HG03108 (cell line): ENCODE results near the gene SCYL1.
A peak's percentile ranks its signal among the peaks of the same experiment; 100 is the strongest.
"Not testable (repeated sequence)": the region's sequence is repeated elsewhere in the genome, so short reads cannot be mapped to it uniquely, and the experiment has no call there.

Source experiments
- ATAC-seq: cut with Tn5 transposase; IDR thresholded peaks from one replicate; pipeline ENCODE4 v1.9.1; 2021; ENCODE audit warnings: moderate library complexity; ENCODE audit not compliant: unreplicated experiment

Gene SCYL1

DNA sequence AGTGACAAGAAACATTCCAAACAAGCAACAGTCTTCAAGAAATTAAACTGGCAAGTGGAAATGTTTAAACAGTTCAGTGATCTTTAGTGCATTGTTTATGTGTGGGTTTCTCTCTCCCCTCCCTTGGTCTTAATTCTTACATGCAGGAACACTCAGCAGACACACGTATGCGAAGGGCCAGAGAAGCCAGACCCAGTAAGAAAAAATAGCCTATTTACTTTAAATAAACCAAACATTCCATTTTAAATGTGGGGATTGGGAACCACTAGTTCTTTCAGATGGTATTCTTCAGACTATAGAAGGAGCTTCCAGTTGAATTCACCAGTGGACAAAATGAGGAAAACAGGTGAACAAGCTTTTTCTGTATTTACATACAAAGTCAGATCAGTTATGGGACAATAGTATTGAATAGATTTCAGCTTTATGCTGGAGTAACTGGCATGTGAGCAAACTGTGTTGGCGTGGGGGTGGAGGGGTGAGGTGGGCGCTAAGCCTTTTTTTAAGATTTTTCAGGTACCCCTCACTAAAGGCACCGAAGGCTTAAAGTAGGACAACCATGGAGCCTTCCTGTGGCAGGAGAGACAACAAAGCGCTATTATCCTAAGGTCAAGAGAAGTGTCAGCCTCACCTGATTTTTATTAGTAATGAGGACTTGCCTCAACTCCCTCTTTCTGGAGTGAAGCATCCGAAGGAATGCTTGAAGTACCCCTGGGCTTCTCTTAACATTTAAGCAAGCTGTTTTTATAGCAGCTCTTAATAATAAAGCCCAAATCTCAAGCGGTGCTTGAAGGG is 20.0 kb upstream of the SCYL1 start:
- ATAC-seq = no peak

DNA sequence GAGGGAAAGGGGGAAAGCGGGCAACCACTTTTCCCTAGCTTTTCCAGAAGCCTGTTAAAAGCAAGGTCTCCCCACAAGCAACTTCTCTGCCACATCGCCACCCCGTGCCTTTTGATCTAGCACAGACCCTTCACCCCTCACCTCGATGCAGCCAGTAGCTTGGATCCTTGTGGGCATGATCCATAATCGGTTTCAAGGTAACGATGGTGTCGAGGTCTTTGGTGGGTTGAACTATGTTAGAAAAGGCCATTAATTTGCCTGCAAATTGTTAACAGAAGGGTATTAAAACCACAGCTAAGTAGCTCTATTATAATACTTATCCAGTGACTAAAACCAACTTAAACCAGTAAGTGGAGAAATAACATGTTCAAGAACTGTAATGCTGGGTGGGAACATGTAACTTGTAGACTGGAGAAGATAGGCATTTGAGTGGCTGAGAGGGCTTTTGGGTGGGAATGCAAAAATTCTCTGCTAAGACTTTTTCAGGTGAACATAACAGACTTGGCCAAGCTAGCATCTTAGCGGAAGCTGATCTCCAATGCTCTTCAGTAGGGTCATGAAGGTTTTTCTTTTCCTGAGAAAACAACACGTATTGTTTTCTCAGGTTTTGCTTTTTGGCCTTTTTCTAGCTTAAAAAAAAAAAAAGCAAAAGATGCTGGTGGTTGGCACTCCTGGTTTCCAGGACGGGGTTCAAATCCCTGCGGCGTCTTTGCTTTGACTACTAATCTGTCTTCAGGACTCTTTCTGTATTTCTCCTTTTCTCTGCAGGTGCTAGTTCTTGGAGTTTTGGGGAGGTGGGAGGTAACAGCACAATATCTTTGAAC is 19.2 kb upstream of the SCYL1 start:
- ATAC-seq = no peak

DNA sequence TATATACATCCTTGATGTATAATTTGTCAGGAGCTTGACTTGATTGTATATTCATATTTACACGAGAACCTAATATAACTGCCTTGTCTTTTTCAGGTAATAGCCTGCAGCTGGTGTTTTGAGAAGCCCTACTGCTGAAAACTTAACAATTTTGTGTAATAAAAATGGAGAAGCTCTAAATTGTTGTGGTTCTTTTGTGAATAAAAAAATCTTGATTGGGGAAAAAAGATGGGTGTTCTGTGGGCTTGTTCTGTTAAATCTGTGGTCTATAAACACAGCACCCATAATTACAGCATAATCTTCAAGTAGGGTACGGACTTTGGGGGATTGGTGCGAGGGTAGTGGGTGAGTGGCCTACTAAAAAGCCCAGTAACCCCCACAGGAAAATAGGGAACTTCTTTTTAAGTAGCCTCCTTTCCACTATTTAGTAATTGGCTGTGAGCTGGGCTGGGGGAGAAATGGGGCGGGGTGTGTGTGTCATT is 18.6 kb upstream of the SCYL1 start:
- ATAC-seq = peak; percentile 4

DNA sequence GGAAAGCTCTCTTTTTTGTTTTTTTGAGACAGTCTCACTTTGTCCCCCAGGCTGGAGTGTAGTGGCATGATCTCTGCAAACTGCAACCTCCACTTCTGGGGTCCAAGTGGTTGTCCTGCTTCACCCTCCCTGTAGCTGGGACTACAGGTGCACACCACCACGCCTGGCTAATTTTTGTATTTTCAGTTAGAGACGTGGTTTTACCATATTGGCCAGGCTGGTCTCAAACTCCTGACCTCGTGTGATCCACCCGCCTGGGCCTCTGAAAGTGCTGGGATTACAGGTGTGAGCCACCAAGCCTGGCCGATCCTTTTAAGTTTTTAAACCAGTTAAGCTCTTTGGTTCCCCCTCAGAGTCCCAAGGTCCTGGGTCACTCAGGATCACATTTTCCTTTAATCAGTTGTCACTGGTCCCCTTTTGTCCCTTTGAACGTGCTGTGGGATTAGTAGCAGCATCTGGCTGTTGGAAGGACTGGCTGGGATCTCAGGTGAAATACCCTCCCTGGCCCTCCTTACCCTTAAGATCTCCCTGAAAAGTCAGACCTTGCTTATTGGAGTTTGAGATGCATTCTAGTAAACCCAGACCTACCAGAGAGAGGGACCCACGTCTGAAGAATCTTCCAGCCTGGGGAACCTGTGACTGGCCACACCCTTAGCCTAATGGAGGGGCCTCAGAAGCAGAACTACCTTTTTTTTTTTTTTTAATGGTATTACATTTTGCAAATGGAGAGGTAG is 17.9 kb upstream of the SCYL1 start:
- ATAC-seq = peak; percentile 17

DNA sequence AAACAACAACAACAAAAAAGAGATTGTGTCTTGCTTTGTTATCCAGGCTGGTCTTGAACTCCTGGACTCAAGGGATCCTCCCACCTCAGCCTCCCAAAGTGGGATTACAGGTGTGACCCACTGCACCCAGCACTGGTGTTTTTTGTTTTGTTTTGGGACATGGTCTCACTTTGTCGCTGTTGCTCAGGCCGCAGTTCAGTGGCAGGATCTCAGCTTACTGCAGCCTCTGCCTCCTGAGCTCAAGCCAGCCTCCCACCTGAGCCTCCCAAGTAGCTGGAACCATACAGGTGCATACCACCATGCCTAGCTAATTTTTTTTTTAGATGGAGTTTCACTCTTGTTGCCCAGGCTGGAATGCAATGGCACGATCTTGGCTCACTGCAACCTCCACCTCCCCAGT is 12.6 kb upstream of the SCYL1 start:
- ATAC-seq = not testable (repeated sequence)

DNA sequence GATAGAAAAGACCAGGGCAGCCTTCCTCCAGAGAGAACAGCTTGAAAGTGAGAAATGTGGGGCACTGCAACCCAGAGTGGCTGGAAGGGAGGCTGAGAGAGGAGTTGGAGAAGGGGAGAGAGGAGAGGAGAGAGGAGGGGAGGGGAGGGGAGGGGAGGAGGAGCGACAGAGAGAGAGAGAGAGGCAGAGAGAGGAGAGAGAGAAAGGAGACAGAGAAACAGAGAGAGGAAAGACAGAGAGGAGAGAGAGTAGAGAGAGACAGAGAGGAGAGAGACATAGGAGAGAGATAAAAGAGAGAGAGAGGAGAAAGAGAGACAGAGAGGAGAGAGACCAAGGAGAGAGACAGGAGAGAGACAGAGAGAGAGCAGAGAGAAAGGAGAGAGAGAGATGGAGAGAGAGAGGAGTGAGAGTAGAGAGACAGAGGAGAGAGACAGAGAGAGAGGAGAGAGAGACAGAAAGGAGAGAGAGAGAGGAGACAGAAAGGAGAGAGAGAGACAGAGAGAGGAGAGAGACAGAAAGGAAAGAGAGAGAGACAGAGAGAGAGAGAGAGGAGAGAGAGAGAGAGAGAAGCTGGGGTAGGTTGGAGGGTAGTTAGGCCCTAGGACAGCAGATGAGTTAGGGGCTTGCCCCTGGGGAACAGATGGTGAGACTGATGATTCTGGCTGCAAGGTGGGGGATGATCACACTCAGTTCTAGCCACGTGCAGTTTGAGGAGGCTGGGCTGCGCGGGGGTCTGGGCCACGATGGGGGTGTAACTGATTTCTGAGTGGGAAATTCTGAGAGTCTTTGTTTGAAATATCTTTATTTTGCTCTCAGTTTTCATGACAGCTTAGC is 8.5 kb upstream of the SCYL1 start:
- ATAC-seq = no peak

DNA sequence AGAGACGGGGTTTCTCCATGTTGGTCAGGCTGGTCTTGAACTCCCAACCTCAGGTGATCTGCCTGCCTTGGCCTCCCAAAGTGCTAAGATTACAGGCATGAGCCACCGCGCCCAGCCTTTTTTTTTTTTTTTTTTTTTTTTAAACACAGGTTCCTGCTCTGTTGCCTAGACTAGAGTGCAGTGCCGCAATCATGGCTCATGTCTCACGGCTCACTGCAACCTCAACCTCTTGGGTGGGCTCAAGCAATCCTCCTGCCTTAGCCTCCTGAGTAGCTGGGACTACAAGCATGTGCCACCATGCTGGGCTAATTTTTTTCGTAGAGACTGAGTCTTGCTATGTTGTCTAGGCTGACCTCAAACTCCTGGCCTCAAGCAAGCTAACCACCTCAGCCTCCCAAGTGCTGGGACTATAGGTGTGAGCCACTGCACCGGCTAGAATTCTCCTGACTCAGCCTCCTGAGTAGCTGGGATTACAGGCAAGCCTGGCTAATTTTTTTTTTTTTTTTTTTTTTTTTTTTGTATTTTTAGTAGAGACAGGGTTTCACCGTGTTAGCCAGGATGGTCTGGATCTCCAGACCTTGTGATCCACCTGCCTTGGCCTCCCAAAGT is 5.8 kb upstream of the SCYL1 start:
- ATAC-seq = not testable (repeated sequence)

DNA sequence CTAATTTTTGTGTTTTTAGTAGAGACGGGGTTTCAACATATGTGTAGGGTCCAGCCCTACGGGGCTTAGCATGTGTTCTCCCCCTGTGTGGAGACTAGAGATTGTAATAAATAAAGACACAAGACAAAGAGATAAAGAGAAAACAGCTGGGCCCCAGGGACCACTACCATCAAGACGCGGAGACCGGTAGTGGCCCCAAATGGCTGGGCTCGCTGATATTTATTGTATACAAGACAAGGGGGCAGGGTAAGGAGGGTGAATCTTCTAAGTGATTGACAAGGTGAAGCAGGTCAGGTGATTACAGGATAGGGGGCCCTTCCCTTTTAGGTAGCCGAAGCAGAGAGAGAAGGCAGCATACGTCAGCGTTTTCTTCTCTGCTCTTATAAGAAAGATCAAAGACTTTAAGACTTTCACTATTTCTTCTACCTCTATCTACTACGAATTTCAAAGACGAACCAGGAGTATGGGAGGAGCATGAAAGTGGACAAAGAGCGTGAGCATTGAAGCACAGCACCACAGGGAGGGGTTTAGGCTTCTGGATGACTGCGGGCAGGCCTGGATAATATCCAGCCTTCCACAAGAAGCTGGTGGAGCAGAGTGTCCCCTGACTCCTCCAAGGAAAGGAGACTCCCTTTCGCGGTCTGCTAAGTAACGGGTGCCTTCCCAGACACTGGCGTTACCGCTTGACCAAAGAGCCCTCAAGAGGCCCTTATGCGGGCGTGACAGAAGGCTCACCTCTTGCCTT is 2.9 kb upstream of the SCYL1 start:
- not testable (repeated sequence) for ATAC-seq

DNA sequence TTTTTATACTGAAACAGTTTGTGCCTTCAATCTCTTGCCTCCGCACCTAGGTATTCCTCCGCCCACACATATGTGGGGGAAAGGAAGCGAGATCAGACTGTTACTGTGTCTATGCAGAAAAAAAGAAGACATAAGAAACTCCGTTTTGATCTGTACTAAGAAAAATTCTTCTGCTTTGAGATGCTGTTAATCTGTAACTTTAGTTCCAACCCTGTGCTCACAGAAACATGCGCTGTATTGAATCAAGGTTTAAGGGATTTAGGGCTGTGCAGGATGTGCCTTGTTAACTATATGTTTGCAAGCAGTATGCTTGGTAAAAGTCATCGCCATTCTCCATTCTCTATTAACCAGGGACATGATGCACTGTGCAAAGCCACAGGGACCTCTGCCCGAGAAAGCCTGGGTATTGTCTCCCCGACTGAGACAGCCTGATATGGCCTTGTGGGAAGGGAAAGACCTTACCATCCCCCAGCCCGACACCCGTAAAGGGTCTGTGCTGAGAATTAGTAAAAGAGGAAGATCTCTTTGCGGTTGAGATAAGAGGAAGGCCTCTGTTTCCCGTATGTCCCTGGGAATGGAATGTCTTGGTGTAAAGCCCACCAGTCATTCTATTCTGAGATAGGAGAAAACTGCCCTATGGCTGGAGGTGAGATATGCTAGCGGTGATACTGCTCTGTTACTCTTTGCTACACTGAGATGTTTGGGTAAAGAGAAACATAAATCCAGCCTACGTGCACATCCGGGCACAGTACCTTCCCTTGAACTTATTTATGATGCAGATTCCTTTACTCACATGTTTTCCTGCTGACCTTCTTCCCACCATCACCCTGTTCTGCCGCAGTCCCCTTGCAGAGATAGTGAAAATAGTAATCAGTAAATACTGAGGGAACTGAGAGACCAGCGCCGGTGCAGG is 1.9 kb upstream of the SCYL1 start:
- not testable (repeated sequence) for ATAC-seq

DNA sequence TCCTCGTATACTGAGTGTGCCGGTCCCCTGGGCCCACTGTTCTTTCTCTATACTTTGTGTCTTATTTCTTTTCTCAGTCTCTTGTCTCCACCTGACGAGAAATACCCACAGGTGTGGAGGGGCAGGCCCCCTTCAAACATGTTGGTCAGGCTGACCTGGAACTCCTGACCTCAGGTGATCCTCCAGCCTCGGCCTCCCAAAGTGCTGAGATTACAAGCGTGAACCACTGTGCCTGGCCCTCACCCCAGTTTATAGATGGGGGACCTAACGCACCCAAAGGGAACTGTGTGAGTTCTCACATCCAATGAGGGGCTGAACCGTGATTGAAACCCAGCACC is 1.3 kb upstream of the SCYL1 start:
- not testable (repeated sequence) for ATAC-seq

DNA sequence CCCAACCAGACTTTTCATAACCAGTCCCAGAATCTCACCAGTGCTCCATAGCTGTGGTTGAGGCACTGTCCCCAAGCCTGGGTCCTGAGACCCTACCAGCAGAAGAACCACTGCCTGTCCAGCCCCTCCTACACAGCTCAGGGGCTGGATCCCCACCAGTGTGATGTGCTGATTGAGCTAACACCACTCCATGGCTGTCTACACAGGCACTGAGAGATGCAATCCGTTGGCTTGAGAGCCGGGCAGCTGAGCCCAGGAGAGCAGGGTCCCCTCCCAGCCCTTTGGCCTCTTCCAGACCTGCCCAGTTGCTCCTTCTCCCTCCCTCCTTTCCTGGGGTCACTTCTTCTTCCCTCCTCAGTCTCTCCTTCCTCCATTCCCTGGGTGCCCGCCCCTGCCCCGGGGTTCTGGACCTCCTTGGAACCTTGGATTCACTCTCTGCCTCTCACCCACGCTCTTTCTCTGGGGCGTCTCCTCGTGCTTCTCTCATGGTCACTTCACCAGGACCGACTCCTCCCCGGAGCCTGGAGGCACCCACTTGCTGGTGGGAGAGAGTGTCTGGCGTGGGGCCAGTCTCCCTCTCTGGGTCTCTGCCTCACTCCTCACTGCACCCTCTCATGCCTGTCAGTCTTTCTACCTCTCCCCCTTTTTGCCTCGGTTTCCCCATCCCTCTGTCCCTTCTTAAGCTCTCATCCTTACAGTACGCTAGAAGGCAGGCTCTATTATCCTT is 706 bp upstream of the SCYL1 start:
- ATAC-seq = no peak

DNA sequence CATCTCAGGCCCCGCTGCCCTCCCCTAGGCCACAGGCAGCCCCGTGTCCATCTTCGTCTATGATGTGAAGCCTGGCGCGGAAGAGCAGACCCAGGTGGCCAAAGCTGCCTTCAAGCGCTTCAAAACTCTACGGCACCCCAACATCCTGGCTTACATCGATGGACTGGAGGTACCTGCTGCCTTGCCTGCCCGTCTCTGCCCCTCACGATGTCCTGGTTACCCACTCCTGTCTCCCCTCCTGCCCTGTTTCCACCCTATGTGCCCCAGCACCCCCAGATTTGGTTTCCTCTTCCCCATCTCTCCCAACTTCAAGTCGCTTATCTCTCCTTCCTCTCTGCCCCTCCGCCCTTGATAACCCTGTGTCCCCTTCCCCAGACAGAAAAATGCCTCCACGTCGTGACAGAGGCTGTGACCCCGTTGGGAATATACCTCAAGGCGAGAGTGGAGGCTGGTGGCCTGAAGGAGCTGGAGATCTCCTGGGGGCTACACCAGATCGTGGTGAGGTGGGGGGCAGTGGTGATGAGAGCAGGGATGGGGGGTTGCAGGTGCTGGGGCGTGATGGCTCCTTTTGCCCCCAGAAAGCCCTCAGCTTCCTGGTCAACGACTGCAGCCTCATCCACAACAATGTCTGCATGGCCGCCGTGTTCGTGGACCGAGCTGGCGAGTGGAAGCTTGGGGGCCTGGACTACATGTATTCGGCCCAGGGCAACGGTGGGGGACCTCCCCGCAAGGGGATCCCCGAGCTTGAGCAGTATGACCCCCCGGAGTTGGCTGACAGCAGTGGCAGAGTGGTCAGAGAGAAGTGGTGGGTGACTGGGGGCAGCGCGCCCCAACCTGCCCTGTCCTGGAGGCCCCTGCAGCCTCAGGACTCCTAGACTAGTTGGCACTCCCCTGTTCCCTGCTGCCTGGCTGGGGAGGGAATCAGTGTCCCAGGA is 930 bp downstream of the SCYL1 start:
- ATAC-seq = no peak

DNA sequence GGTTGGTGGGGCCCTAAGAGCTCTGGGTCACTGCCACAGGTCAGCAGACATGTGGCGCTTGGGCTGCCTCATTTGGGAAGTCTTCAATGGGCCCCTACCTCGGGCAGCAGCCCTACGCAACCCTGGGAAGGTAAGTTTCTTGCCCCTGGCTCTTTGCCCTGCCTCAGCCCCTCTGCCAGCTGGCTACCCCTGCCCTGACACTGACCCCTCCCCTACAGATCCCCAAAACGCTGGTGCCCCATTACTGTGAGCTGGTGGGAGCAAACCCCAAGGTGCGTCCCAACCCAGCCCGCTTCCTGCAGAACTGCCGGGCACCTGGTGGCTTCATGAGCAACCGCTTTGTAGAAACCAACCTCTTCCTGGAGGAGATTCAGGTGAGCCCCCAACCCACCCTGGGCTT is 1.9 kb downstream of the SCYL1 start:
- no peak for ATAC-seq

DNA sequence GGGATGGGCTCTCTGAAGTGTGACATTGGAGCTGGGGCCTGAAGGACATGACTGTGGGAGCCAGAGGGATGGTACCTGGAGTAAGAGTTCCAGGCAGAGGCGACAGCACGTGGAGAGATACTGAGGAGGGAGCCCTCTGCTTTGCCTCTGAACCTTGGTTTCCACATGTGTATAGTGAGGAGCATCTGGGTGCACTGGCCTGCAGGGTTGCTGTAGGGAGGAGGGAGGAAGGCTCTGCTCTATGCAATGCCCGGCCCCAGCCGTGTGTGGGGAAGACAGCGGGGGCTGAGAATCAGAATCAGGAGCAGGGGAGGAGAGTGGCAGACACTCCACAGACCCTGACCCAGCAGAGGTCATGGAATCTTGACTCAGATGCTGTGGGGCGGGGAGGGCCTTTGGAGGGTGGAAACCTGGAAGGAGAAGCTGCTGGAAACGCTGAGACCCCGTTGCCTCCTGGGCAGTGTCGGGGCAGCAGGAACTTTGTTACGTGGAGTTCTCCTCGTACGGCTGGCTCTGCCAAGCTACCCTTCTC is 4.0 kb downstream of the SCYL1 start:
- ATAC-seq = no peak

DNA sequence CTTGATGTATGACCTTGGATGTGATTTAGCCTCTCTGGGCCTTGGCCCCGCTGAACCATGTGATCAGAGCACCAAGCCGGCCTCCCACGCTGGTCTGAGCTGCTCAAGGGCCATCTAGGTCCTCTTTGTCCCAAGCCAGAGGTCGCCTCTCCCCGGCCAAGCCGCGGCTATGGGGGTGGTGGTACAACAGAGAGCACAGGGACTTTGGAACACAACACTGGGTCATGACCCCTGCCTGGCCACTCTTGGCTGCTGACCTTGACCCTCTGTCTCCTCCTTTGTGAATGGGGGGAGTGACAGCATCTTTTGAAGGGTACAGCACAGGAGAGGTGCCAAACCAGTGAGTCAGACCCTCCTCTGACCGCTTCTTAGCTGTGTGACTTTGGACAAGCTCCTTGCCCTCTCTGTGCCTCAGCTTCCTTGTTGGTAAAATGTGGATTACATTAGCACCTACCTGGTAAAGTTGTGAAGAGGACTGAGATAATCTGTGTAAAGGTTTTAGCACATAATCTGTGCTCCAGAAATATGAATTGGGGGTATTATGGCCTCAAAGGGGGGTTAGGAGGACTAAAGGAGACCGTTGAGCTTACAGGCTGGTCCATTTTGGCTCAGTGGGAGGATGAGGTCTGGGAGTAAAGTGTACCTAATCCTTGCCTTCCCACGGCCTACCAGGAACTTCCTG is 4.7 kb downstream of the SCYL1 start:
- no peak for ATAC-seq

DNA sequence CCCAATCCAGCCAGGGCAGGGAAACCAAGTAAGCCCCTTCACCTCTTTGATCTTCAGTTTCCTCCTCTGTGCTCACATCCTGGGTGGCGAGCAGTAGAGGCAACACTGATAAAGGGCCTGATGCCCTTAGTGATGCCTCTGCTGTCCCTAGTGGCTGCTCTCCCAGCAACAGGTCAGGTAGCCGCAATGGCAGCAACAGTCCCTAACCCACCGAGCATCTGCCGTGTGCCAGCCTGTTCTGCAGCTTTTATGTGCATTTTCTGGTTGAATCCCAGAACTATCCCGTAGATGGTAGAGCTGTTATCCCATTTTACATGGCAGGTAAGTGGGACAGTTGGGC is 5.2 kb downstream of the SCYL1 start:
- no peak for ATAC-seq
